K562 (cell line): Measurements from ENCODE around the gene CD300C. TPM values are rescaled to one million over a fixed set of nuclear protein-coding genes. Genes with fewer than 3 reads are reported as not detected.

Source experiments
- ATAC-seq: fragments of 200-7000 bp; cut with Tn5 transposase; 3 replicates; pipeline ENCODE4 v1.9.1; 2020; ENCODE audit warnings: moderate library complexity
- BruUV-seq: library from RNA; stranded (reverse); fragments of 400-500 nt; replicated peaks from 2 replicates; lab custom pipeline; 2021; lab: Mats Ljungman, UMichigan
- CTCF ChIA-PET: fragments of 300-600 bp; formaldehyde crosslinking; extraction: SDS; loops from one replicate; lab custom pipeline; 2021; ENCODE audit warnings: low intra/inter-chr PET ratio; lab: Yijun Ruan, JAX
- POLR2A ChIA-PET: fragments of 300-600, 350-650 bp; sonication (Branson Sonifier 250); formaldehyde crosslinking; extraction: SDS; loops from one replicate; lab custom pipeline; 2021; ENCODE audit warnings: antibody characterized with exemption, inconsistent platforms; lab: Yijun Ruan, JAX
- DNase-seq, 4 experiments: peaks; one replicate each; pipeline versions ENCODE4 v3.0.0 to v3.0.0-alpha.2; 2011 to 2018; ENCODE audit warnings: low spot score in 3 of 4, mixed read lengths in 3 of 4; ENCODE audit errors: extremely low read depth in 1 of 4
- FAIRE-seq: peaks from 2 replicates; lab custom pipeline; 2011; peaks lifted over from hg19 to GRCh38; lab: Jason Lieb, UNC
- H2AFZ ChIP-seq: 2 replicates; pipeline ENCODE4 v1.6.0; 2011; ENCODE audit warnings: low read depth, low read length, control low read depth, inconsistent platforms
- H3K27ac ChIP-seq: fragments of 200-600 bp; 3 replicates; pipeline ENCODE4 v1.8.0; 2011; ENCODE audit warnings: low read depth, mild to moderate bottlenecking, control low read depth, inconsistent platforms, low read length, moderate library complexity, mixed read lengths; ENCODE audit errors: extremely low read depth
- H3K27me3 ChIP-seq, 2 experiments: fragments of 300-600 bp in 1 of 2; 2 replicates in 1 of 2; 3 replicates in 1 of 2; pipeline versions ENCODE4 v1.6.0 to v1.8.0; 2011; ENCODE audit warnings: inconsistent platforms in 2 of 2, low read length in 2 of 2, mild to moderate bottlenecking in 1 of 2, mixed read lengths in 1 of 2, moderate library complexity in 1 of 2; ENCODE audit not compliant: control insufficient read depth in 2 of 2, insufficient read depth in 2 of 2
- H3K36me3 ChIP-seq: fragments of 300-600 bp; 3 replicates; pipeline ENCODE4 v1.8.0; 2011; ENCODE audit warnings: mild to moderate bottlenecking, low read length, inconsistent platforms; ENCODE audit not compliant: control insufficient read depth, insufficient read depth
- H3K4me1 ChIP-seq, 2 experiments: fragments of 200-600 bp in 1 of 2; replicated peaks in 1 of 2; 2 replicates in 1 of 2; 3 replicates in 1 of 2; pipeline versions ENCODE4 v1.5.1 to v1.8.0; 2011; ENCODE audit warnings: inconsistent platforms in 2 of 2, low read length in 2 of 2, mild to moderate bottlenecking in 1 of 2, mixed read lengths in 1 of 2, moderate library complexity in 1 of 2; ENCODE audit not compliant: control insufficient read depth in 2 of 2, insufficient read depth in 2 of 2
- H3K4me2 ChIP-seq: 2 replicates; pipeline ENCODE4 v1.6.1; 2011; ENCODE audit warnings: low read length, control low read depth, inconsistent platforms, mixed read lengths; ENCODE audit not compliant: insufficient read depth
- H3K4me3 ChIP-seq: fragments of 200-600 bp; sonication (generic), shearing (Covaris generic); 2 replicates; pipeline ENCODE4 v1.5.1; 2016; ENCODE audit warnings: control low read depth, inconsistent platforms
- H3K79me2 ChIP-seq: fragments of 200-600 bp; 3 replicates; pipeline ENCODE4 v1.8.0; 2011; ENCODE audit warnings: low read length, inconsistent platforms; ENCODE audit not compliant: control insufficient read depth, insufficient read depth
- H3K9ac ChIP-seq, 2 experiments: 2 replicates each; pipeline versions ENCODE4 v1.6.0 to v1.6.1; 2011; ENCODE audit warnings: low read depth in 2 of 2, low read length in 2 of 2, control low read depth in 1 of 2, inconsistent platforms in 1 of 2, mild to moderate bottlenecking in 1 of 2, mixed read lengths in 1 of 2; ENCODE audit not compliant: insufficient read depth in 1 of 2
- H3K9me1 ChIP-seq: one replicate; pipeline ENCODE4 v1.6.0; 2011; ENCODE audit warnings: inconsistent platforms, mild to moderate bottlenecking, low read length, moderate library complexity; ENCODE audit not compliant: control insufficient read depth, insufficient read depth
- H3K9me3 ChIP-seq: replicated peaks from 2 replicates; pipeline ENCODE4 v1.5.1; 2011; ENCODE audit warnings: low read depth, low read length, inconsistent platforms; ENCODE audit not compliant: control insufficient read depth, insufficient read depth
- H4K20me1 ChIP-seq: replicated peaks from 2 replicates; pipeline ENCODE4 v1.6.1; 2011; ENCODE audit warnings: low read length, inconsistent platforms, mixed read lengths; ENCODE audit not compliant: control insufficient read depth, insufficient read depth
- CBX1 ChIP-seq: sonication (generic); IDR thresholded peaks from 2 replicates; pipeline ENCODE4 v1.6.1; 2016; ENCODE audit warnings: antibody characterized with exemption, low read depth, mild to moderate bottlenecking
- CREM ChIP-seq: IDR thresholded peaks from 2 replicates; pipeline ENCODE4 v1.6.1; 2014; ENCODE audit warnings: antibody characterized with exemption, low read depth
- FOS ChIP-seq: IDR thresholded peaks from 3 replicates; pipeline ENCODE4 v1.6.1; 2011; ENCODE audit not compliant: insufficient read length; ENCODE audit errors: extremely low read depth
- KHSRP ChIP-seq: fragments of 450-650 bp; IDR thresholded peaks from 2 replicates; pipeline ENCODE4 v1.6.1; 2017
- MIER1 ChIP-seq: fragments of 450-650 bp; IDR thresholded peaks from 2 replicates; pipeline ENCODE4 v1.6.1; 2016; ENCODE audit warnings: antibody characterized with exemption, mild to moderate bottlenecking, low read depth
- MTA1 ChIP-seq: fragments of 450-650 bp; IDR thresholded peaks from 2 replicates; pipeline ENCODE4 v1.6.1; 2017; ENCODE audit warnings: borderline replicate concordance
- NCOA2 ChIP-seq, 2 experiments: fragments of 450-650 bp; IDR thresholded peaks; 2 replicates each; pipeline ENCODE4 v1.6.1; 2018; ENCODE audit warnings: mild to moderate bottlenecking in 2 of 2, moderate library complexity in 1 of 2; ENCODE audit not compliant: partially characterized antibody in 2 of 2
- POLR2AphosphoS5 ChIP-seq: IDR thresholded peaks from 2 replicates; pipeline ENCODE4 v1.6.1; 2011; ENCODE audit warnings: mild to moderate bottlenecking, low read depth, low read length, moderate library complexity; ENCODE audit not compliant: control insufficient read depth, insufficient read depth
- PYGO2 ChIP-seq: fragments of 450-650 bp; IDR thresholded peaks from 2 replicates; pipeline ENCODE4 v1.6.1; 2016; ENCODE audit warnings: mild to moderate bottlenecking, missing genetic modification characterization, moderate library complexity, missing compliant biosample characterization
- SMAD4 ChIP-seq: fragments of 250-450 bp; sonication (Bioruptor Pico); conservative IDR thresholded peaks from 2 replicates; pipeline ENCODE4 v1.8.0; 2021; ENCODE audit warnings: inconsistent platforms, mild to moderate bottlenecking, moderate library complexity
- SMARCA5 ChIP-seq: fragments of 450-650 bp; IDR thresholded peaks from 2 replicates; pipeline ENCODE4 v1.6.1; 2016
- SREBF2 ChIP-seq: sonication (generic); formaldehyde crosslinking; IDR thresholded peaks from 2 replicates; pipeline ENCODE4 v1.4.0; 2020; ENCODE audit warnings: mild to moderate bottlenecking, missing genetic modification reagents
- ZNF644 ChIP-seq: fragments of 200-800 bp; sonication (Bioruptor generic); IDR thresholded peaks from 2 replicates; pipeline ENCODE4 v1.6.1; 2016; ENCODE audit warnings: low read depth, missing genetic modification characterization, missing compliant biosample characterization
- WGBS: fragments of 100-300 bp; shearing (Covaris generic); methylation state at CpG from one replicate; pipeline ENCODE4 v1.1.6; 2016; ENCODE audit warnings: low coverage, mixed read lengths; ENCODE audit not compliant: insufficient coverage; ENCODE audit errors: missing lambda C conversion rate; 5-methylcytosine and 5-hydroxymethylcytosine counted together
- in situ Hi-C: fragments of 300-500 bp; cut with MboI; formaldehyde crosslinking; loops from 4 replicates; pipeline ENCODE4 v1.15.0; 2018; ENCODE audit warnings: inconsistent platforms, mixed read lengths
- intact Hi-C: fragments of 100-400 bp; cut with micrococcal nuclease; formaldehyde crosslinking; loops from 2 replicates; pipeline ENCODE4 v1.14.2; 2022
- polyA plus RNA-seq, 8 experiments: library from polyadenylated mRNA; depleted of rRNA in 4 of 8; stranded (reverse) in 5 of 8; unstranded in 3 of 8; fragments of >200 nt; fragmentation: Nextera tagmentation in 2 of 8; fragmentation: Illumina TruSeq in 1 of 8; extraction: Ambion mirVana in 2 of 8; extraction: Trizol in 1 of 8; gene quantifications; 2 replicates each; pipeline versions ENCODE4 v1.2.1 to v1.2.3, GENCODE V29; 2011 to 2014; ENCODE audit warnings: inconsistent platforms in 1 of 8, missing spikeins in 1 of 8
- total RNA-seq, 7 experiments: library from RNA; depleted of rRNA in 6 of 7; stranded (reverse); fragments of >200 nt in 6 of 7; fragmentation: Illumina TruSeq in 2 of 7; extraction: Trizol in 2 of 7; gene quantifications; 2 replicates each; pipeline versions ENCODE4 v1.2.1 to v1.2.3, GENCODE V29; 2011 to 2021; ENCODE audit warnings: low replicate concordance in 1 of 7
- TF ChIP-seq, protein P1 (sequence below), 3 experiments: fragments of 200-800 bp in 1 of 3; fragments of 250-450 bp in 1 of 3; fragments of 450-650 bp in 1 of 3; sonication (Bioruptor Pico) in 1 of 3; sonication (Bioruptor generic) in 1 of 3; formaldehyde crosslinking in 1 of 3; IDR thresholded peaks; 2 replicates each; pipeline versions ENCODE4 v1.6.1 to v1.8.0; 2016 to 2022; ENCODE audit warnings: mild to moderate bottlenecking in 2 of 3, missing genetic modification characterization in 2 of 3, missing compliant biosample characterization in 1 of 3, moderate library complexity in 1 of 3
- TF ChIP-seq, protein P2 (sequence below), 2 experiments: fragments of 200-800 bp in 1 of 2; sonication (Bioruptor generic) in 1 of 2; sonication (generic) in 1 of 2; formaldehyde crosslinking in 1 of 2; IDR thresholded peaks in 1 of 2; conservative IDR thresholded peaks in 1 of 2; 2 replicates each; pipeline versions ENCODE4 v1.5.0 to v1.6.1; 2016 to 2020; ENCODE audit warnings: missing compliant biosample characterization in 1 of 2, missing genetic modification characterization in 1 of 2, missing genetic modification reagents in 1 of 2
- TF ChIP-seq, protein P3 (sequence below): fragments of 450-650 bp; IDR thresholded peaks from 2 replicates; pipeline ENCODE4 v1.6.1; 2017; ENCODE audit warnings: mild to moderate bottlenecking, moderate library complexity

The CD300C gene
- total and polyA plus RNA-seq, 9 of the 15 experiments (the other 6 are each of a cell fraction or from before 2014, with no cell fraction given), result 0.04 to 0.16 (median 0.07) TPM; not detected in 6

DNA sequence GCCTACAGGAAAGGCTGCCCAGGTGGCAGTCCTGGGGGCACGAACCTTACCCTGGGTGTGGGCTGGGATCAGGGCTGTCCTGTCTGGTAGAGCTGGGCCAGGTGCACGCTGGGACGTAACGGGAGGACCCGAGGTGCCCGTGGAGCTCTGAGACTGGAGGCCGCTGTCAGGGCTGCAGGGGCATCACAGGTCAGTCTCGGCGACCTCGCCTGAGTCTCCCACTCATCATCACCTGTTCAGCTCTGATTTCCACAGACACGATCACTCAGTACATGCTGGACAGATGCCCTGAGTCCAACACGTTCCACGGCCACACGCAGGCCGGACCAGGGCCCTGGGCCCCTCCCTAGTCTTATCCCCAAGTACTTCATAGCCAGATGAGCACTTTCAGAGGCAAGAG, 4.7 kb upstream of the CD300C start (continued):
- TF ChIP-seq MTA1 (no peak), ZNF644 (tag) (no peak)
- TF ChIP-seq, protein P1, sequence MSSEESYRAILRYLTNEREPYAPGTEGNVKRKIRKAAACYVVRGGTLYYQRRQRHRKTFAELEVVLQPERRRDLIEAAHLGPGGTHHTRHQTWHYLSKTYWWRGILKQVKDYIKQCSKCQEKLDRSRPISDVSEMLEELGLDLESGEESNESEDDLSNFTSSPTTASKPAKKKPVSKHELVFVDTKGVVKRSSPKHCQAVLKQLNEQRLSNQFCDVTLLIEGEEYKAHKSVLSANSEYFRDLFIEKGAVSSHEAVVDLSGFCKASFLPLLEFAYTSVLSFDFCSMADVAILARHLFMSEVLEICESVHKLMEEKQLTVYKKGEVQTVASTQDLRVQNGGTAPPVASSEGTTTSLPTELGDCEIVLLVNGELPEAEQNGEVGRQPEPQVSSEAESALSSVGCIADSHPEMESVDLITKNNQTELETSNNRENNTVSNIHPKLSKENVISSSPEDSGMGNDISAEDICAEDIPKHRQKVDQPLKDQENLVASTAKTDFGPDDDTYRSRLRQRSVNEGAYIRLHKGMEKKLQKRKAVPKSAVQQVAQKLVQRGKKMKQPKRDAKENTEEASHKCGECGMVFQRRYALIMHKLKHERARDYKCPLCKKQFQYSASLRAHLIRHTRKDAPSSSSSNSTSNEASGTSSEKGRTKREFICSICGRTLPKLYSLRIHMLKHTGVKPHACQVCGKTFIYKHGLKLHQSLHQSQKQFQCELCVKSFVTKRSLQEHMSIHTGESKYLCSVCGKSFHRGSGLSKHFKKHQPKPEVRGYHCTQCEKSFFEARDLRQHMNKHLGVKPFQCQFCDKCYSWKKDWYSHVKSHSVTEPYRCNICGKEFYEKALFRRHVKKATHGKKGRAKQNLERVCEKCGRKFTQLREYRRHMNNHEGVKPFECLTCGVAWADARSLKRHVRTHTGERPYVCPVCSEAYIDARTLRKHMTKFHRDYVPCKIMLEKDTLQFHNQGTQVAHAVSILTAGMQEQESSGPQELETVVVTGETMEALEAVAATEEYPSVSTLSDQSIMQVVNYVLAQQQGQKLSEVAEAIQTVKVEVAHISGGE (CRISPR knock-in tag; IDR thresholded peaks at IDR 0.05), result no peak
- TF ChIP-seq, protein P2, sequence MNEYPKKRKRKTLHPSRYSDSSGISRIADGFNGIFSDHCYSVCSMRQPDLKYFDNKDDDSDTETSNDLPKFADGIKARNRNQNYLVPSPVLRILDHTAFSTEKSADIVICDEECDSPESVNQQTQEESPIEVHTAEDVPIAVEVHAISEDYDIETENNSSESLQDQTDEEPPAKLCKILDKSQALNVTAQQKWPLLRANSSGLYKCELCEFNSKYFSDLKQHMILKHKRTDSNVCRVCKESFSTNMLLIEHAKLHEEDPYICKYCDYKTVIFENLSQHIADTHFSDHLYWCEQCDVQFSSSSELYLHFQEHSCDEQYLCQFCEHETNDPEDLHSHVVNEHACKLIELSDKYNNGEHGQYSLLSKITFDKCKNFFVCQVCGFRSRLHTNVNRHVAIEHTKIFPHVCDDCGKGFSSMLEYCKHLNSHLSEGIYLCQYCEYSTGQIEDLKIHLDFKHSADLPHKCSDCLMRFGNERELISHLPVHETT (CRISPR knock-in tag; conservative IDR thresholded peaks at IDR 0.05 in 1 of 2, IDR thresholded peaks at IDR 0.05 in 1 of 2), result no peak

DNA sequence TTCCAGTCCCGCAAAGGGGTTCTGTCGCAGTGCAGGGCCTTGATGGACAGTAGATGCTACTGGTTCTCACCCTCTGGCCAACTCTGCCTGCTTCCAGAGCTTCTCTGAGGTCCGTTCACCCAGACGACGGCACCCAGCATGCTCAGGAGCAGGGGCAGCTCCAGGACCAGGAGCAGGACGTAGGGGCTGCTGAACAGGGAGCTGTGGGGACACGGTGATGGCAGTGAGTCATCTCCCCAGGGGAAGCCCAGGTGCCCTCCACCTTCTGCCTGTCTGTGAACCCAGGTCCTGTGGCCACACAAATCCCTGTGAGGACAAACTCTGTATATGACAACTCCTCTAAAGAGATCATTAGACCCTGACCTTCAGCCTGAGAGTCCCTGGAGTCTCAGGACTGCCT, 3.4 kb upstream of the CD300C start:
- Histone ChIP-seq H3K4me2 (no peak overlapping the region), H3K4me3 (no peak overlapping the region), H3K79me2 (no peaks in the 10 kb centered on the region), H4K20me1 (no peaks in the 10 kb centered on the region; the same call in 1 of the 2 replicates), H2AFZ (no peak overlapping the region), H3K9me3 (no peaks in the 10 kb centered on the region), H3K9me1 (no peaks in the 10 kb centered on the region), H3K9ac (no peak overlapping the region), H3K4me1 (peaks cover 0 to 3% of the 10 kb centered on the region in 2 experiments; a peak in 1 of 5 replicates), H3K27me3 (peaks cover 6 to 80% of the 10 kb centered on the region in 2 experiments; a peak in 4 of 5 replicates), H3K36me3 (no peaks in the 10 kb centered on the region), H3K27ac (no peak overlapping the region)
- ChIA-PET POLR2A (no interaction called here), CTCF (no interaction called here)
- in situ Hi-C loops, result no loop called here
- no peak for DNase-seq
- WGBS, result 4% methylated on average over 4 of the region's 7 CpGs
- no peak for ATAC-seq
- intact Hi-C loops, result no loop called here
- FAIRE-seq, result no peak
- no TSS peak for BruUV-seq
- TF ChIP-seq SMAD4 (CRISPR knock-in tag) (no peak), MIER1 (no peak), POLR2AphosphoS5 (no peak), NCOA2 (IDR thresholded peaks at IDR 0.05; ENCODE audit: partially characterized antibody in 2 of 2) (no peak), SREBF2 (CRISPR knock-in tag) (no peak), FOS (no peak), CBX1 (no peak), SMARCA5 (no peak), PYGO2 (tag) (no peak), KHSRP (no peak), CREM (no peak)
- TF ChIP-seq, protein P3, sequence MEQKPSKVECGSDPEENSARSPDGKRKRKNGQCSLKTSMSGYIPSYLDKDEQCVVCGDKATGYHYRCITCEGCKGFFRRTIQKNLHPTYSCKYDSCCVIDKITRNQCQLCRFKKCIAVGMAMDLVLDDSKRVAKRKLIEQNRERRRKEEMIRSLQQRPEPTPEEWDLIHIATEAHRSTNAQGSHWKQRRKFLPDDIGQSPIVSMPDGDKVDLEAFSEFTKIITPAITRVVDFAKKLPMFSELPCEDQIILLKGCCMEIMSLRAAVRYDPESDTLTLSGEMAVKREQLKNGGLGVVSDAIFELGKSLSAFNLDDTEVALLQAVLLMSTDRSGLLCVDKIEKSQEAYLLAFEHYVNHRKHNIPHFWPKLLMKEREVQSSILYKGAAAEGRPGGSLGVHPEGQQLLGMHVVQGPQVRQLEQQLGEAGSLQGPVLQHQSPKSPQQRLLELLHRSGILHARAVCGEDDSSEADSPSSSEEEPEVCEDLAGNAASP, result no peak
